Activated effector memory CD4-positive, alpha-beta T cell treated with anti-CD3 and anti-CD28 coated beads, Interleukin-2, amount 50 U/mL, for 16 hours (primary cell): ENCODE results near the gene SLC37A3.
A peak's percentile ranks its signal among the peaks of the same experiment; 100 is the strongest.
"Not testable (repeated sequence)": the region's sequence is repeated elsewhere in the genome, so short reads cannot be mapped to it uniquely, and the experiment has no call there.

ENCODE experiments used
- DNase-seq: peaks from one replicate; pipeline ENCODE4 v3.0.0-alpha.2; 2020

The SLC37A3 gene

GRCh38 chr7:140397784-140398750 is at the start of gene SLC37A3:
Gene SLC37A3 (minus strand): TSS chr7:140398530. CDS start chr7:140382526, 16,004 bp downstream.
- DNase-seq, result peak; percentile 96

GRCh38 chr7:140447841-140448240 is 49.5 kb upstream of the SLC37A3 start:
- no peak for DNase-seq

GRCh38 chr7:140446467-140446866 is 48.1 kb upstream of the SLC37A3 start:
- DNase-seq, result no peak

DNA sequence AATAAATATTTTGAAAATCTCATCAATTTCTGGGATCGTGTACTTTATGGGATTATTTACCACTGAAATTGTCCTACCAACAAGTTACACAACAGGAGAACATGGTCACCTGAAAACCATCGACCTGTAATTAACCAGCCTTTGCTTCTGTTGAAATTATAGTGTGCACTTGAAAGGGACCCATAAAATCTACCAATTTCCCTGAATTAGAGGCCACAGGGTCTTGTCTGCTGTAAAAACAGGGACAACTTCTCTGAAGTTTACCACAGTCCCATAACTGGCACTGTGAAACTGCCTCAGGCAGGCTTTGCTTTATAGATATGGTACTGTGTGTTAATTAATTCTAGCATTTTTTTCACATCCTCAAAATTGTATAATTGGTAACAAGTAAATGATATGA is 43.2 kb upstream of the SLC37A3 start:
- no peak for DNase-seq

DNA sequence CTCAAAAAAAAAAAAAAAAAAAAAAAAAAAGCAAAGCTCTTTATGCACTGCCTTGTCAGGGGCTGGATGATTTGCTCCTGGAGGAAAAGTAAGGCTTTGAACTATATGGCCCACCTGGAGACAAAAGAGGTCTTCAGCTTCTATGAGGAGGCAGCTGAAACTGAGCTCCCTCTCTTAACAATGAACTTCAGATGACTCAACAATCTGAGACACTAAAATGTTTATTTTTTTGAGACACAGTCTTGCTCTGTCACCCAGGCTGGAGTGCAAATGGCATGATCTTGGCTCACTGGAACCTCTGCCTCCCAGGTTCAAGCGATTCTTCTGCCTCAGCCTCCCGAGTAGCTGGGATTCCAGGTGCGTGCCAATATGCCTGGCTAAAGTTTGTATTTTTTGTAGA is 42.3 kb upstream of the SLC37A3 start:
- DNase-seq, result no peak

DNA sequence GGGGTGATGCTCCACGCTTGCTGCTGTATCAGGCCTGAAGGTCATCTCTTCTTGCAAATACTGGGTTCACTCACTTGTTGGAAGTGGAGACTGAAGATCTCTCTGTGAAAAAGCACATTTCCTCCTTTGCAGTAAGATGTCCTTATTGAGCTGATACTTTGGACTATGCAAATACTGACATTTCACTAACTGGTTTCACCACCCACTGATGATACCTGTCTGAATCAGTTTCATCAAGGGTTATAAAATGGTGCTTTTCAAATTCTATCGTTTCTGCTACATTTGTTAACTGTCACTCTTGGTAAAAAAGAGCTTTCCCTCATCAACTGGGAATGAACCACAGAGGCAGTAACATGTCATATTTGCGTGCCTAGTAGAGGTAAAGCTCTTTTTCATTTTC is 41.0 kb upstream of the SLC37A3 start:
- no peak for DNase-seq

DNA sequence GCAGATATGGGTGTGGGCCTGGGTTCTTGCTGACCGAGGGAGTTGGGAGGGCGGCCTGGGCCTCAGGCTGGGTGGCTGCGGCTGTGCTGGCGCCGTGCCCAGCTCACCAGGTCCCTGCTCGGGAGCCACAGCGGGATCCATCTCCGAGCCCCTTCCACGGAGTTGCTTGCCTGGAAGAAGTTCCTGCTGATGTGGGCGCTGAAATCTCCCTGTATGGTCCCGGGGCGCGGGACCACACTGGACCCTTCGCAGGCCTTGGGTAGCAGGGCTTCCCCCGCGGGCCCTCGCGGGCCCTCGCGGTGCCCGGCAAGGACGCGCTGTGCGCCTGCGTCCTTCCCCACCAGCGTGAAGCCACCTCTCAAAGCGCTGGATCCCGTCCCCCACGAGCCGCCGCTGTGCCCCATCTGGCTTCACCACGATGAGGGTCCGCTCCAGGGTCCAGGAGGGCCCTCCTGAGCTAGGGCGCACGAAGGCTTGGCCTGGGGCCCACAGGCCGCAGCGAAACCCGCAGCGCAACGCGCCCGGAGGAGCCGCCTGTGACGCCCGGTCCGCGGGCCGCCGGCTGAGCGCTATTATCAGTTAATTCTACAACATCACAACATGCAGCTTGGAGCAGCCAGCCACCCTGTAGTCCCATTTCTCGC is 37.0 kb upstream of the SLC37A3 start:
- no peak for DNase-seq

GRCh38 chr7:140433396-140433795 is 35.1 kb upstream of the SLC37A3 start:
- no peak for DNase-seq

DNA sequence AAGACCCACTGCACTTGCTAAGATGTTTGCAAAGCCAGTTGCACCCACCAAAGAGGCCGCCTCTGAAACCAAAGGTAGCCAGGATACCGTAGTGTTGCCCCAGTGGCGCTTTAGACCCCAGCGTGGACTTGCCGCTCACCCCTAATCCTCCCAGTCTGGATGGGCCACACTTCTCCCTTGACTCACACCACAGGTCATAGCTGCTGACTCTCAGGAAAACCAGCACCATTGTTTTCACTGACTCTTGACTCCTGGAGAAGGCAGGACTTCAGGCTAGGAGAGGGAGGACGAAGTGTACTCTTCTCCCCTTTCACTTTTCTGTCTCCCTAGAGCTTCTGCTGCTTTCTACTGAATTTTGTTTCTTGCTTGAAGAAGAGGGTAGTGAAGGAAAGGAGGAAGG is 27.8 kb upstream of the SLC37A3 start:
- no peak for DNase-seq

GRCh38 chr7:140425718-140426117 is 27.4 kb upstream of the SLC37A3 start:
- no peak for DNase-seq

DNA sequence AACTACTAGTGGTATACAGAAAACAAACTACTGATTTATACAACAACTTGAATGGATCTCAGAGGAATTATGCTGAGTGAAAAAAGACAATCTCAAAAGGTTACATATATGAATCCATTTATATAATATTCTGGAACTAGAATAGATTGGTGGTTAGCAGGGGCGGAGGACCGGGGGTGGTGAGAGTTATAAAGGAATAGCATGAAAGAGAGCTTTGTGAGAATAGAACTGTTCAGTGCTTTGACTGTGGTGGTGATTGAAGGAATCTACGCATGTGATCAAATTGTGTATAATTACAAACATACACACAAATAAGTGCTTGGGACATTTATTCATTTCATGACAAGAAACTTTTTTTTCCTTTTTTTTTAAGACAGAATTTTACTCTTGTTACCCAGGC is 25.2 kb upstream of the SLC37A3 start:
- no peak for DNase-seq

- no peak for DNase-seq
Observed at GRCh38 chr7:140421521-140421920, 23.2 kb upstream of the SLC37A3 start.

DNA sequence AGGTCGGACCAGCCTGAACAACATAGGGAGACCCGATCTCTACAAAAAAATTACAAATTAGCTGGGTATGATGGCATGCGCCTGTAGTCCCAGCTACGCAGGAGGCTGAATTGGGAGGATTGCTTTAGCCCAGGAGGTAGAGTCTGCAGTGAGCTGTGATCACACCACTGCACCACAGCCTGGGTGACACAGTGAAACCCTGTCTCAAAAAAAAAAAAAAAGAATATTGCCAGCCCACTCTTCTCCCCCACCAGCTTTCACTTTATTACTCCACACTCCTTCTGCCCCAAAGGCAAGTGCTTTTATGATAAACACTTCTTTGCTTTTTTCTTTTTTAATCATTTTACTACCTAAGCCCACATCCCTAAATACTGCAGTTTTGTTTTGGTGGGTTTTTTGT is 20.3 kb upstream of the SLC37A3 start:
- no peak for DNase-seq

GRCh38 chr7:140418156-140418472 is 19.8 kb upstream of the SLC37A3 start:
- DNase-seq, result not testable (repeated sequence)

GRCh38 chr7:140417456-140418155 is 19.3 kb upstream of the SLC37A3 start:
- no peak for DNase-seq

DNA sequence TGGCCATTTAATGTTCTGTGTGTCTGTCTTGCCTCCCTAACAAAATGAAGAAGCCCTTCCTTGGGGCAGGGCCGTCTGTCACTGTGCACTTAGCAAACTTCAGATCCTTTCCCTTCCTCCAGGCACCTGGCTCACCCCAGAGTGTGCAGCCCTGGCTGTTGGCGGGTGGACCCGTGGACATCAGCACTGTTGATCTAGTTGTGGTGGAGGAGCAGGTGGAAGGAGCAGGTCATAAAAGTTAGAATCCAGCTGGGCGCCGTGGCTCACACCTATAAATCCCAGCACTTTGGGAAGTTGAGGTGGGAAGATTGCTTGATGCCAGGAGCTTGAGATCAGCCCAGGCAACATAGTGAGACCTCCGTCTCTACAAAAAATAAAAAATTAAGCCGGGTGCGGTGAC is 18.2 kb upstream of the SLC37A3 start:
- no peak for DNase-seq

DNA sequence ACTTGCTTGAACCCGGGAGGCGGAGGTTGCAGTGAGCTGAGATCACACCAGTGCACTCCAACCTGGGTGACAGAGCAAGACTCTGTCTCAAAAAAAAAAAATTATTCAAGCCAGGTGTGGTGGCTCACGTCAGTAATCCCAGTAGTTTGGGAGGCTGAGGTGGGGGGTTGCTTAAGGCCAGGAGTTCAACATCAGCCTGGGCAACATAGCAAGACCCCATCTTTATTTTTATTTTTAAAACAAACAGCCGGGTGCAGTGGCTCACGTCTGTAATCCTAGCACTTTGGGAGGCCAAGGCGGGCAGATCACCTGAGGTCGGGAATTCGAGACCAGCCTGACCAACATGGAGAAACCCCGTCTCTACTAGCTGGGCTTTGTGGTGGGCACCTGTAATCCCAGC is 17.5 kb upstream of the SLC37A3 start:
- DNase-seq, result not testable (repeated sequence)

GRCh38 chr7:140415361-140415760 is 17.0 kb upstream of the SLC37A3 start:
- no peak for DNase-seq

DNA sequence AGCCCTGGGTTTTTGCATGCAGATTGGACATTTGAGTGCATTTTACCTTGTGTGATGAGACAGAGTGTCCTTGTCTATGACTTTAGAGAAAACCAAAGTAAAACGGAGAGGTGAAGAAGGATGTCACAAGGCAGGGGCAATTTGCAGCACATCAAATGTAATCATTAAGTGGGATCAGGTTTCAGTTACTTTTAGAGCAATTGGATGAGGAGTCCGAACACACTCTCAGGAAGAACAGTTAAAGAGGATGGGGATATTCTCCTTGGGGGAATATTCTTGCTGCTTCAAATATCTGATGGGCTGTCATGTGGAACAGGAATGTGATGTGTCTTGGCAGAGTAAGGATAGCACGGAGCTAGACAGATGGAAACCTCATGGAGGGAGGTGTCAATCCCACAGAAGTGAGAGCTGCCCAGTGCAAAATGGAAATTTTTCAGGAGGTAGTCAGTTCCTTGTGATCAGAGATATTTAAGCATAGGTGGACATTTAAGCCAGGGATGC is 6.3 kb upstream of the SLC37A3 start:
- no peak for DNase-seq

GRCh38 chr7:140403878-140404564 is 5.7 kb upstream of the SLC37A3 start, which contains the start of gene RAB19:
Gene RAB19 (plus strand): TSS chr7:140404058. CDS start chr7:140407647, 3,589 bp downstream.
- peak; percentile 80 for DNase-seq

- no peak for DNase-seq
Observed at GRCh38 chr7:140402178-140402835, 4.0 kb upstream of the SLC37A3 start.

- DNase-seq, result no peak
Observed at GRCh38 chr7:140400381-140400780, 2.1 kb upstream of the SLC37A3 start.
